Psoas muscle (tissue), 8 donors: ENCODE data around the gene CCR9. TPM values are rescaled to one million over a fixed set of nuclear protein-coding genes. Genes with fewer than 3 reads are reported as not detected.
"Not testable (repeated sequence)": the region's sequence is repeated elsewhere in the genome, so short reads cannot be mapped to it uniquely, and the experiment has no call there.

ENCODE experiments used
- ATAC-seq, 4 donors: fragments of 200-7000 bp; cut with Tn5 transposase; one replicate each; pipeline ENCODE4 v1.9.1; 2020; ENCODE audit warnings: moderate library complexity in 3 of 4, mild to moderate bottlenecking in 2 of 4
- DNase-seq, 2 donors: peaks; one replicate each; pipeline ENCODE4 v3.0.0-alpha.2; 2020
- H3K27ac ChIP-seq: fragments of 200-600 bp; one replicate; pipeline ENCODE4 v1.8.0; 2022
- H3K27me3 ChIP-seq, 3 donors: fragments of 200-600 bp in 1 of 3; one replicate each; pipeline versions ENCODE4 v1.6.1 to v1.8.0; 2013 to 2022; ENCODE audit warnings: low read length in 2 of 3, mild to moderate bottlenecking in 2 of 3, moderate library complexity in 1 of 3; ENCODE audit not compliant: insufficient read depth in 3 of 3
- H3K36me3 ChIP-seq, 2 donors: fragments of 200-600 bp in 1 of 2; one replicate each; pipeline versions ENCODE4 v1.6.1 to v1.8.0; 2013 to 2022; ENCODE audit warnings: low read depth in 1 of 2, mild to moderate bottlenecking in 1 of 2, moderate library complexity in 1 of 2; ENCODE audit not compliant: insufficient read depth in 1 of 2
- H3K4me1 ChIP-seq: fragments of 200-600 bp; one replicate; pipeline ENCODE4 v1.8.0; 2022
- H3K4me3 ChIP-seq: fragments of 200-600 bp; one replicate; pipeline ENCODE4 v1.8.0; 2022; ENCODE audit warnings: mild to moderate bottlenecking
- H3K9me3 ChIP-seq: fragments of 200-600 bp; one replicate; pipeline ENCODE4 v1.8.0; 2022
- WGBS, 3 donors: extraction: QIAGEN DNeasy Blood & Tissue Kit; methylation state at CpG; one replicate each; pipeline versions ENCODE4 v1.1.6 to v1.1.7; 2013; 5-methylcytosine and 5-hydroxymethylcytosine counted together
- intact Hi-C, 2 donors: fragments of 100-400 bp; cut with DNase I; formaldehyde crosslinking; loops; one replicate each; pipeline versions ENCODE4 v1.11.0 to v1.14.2; 2022
- polyA plus RNA-seq, 3 donors: library from polyadenylated mRNA; stranded (reverse); fragments of 200-250 nt; gene quantifications; one replicate each; pipeline ENCODE4 v1.2.3, GENCODE V29; 2013
- total RNA-seq, 4 donors: library from RNA; stranded (reverse); fragmentation: NEBNext Ultra II Directional in 2 of 4; extraction: Animal tissue kit (Norgen Biotek cat#: 25700) in 2 of 4; gene quantifications; one replicate each; pipeline versions ENCODE4 v1.2.1 to v1.2.4, GENCODE V29; 2021 to 2023
- TF ChIP-seq, protein P1 (sequence below): fragments of 200-600 bp; IDR thresholded peaks from one replicate; pipeline ENCODE4 v1.8.0; 2022; ENCODE audit warnings: antibody characterized with exemption
- donor health status: healthy with polysubstance abuse.
- donor health status: DM: no; HTN: no; CAD: no; lungs with moderate emphysema.
- donor health status: Bipolar disorder and iron deficiency.
- donor health status: healthy.
- donor health status: DM: yes; HTN: yes; CAD: no.
- donor health status: DM: no; HTN: no; CAD: no.
- donor health status: DM: no; HTN: no; CAD: no.
- donor health status: DM: yes; HTN: yes; CAD: no.

The CCR9 gene
- total and polyA plus RNA-seq, 7 donors: 0.03 TPM; not detected in 6

DNA sequence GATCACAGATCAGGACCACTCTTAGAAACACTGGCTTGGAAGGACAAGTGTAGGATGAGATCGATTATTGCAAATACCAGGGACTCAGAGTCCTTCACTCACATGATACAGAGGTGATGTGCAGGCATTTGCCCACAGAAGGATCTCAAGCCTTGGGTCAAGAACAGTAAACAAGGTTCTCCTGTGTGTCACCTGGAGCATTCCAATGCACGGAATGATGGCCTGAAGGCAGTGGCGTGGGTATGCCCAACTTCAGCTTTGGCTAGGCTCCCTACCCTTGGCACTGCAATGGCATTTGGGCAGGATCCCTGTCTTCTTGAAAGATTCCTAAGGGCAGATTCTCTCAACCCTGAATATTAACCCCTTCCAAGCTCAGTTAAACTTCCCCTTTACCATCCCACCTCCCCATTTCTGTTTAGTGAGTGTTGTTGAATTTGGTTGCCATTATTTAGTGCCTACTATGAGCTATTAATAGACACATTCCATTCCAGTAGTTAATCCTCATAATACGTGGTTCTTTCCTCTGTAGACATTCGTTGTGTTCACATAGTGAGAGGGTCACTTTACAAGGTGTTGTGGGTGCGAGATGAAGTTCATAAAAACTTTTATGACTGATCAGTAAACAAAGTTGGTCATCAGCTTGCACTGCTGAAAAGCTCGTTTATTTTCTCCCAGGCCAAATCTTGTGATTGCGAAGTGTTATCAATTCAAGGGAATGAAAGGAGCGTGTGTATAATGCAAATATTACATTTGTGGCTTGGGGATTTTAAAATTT lies 43.3 kb upstream of the CCR9 start:
- intact Hi-C loops: loop anchor here in 1 of 2 donors (5.0 kb wide), 1 partner anchor 234 kb away; no protein-coding TSS in a partner anchor
- no peak for ATAC-seq
- TF ChIP-seq, protein P1, sequence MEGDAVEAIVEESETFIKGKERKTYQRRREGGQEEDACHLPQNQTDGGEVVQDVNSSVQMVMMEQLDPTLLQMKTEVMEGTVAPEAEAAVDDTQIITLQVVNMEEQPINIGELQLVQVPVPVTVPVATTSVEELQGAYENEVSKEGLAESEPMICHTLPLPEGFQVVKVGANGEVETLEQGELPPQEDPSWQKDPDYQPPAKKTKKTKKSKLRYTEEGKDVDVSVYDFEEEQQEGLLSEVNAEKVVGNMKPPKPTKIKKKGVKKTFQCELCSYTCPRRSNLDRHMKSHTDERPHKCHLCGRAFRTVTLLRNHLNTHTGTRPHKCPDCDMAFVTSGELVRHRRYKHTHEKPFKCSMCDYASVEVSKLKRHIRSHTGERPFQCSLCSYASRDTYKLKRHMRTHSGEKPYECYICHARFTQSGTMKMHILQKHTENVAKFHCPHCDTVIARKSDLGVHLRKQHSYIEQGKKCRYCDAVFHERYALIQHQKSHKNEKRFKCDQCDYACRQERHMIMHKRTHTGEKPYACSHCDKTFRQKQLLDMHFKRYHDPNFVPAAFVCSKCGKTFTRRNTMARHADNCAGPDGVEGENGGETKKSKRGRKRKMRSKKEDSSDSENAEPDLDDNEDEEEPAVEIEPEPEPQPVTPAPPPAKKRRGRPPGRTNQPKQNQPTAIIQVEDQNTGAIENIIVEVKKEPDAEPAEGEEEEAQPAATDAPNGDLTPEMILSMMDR: no peak

DNA sequence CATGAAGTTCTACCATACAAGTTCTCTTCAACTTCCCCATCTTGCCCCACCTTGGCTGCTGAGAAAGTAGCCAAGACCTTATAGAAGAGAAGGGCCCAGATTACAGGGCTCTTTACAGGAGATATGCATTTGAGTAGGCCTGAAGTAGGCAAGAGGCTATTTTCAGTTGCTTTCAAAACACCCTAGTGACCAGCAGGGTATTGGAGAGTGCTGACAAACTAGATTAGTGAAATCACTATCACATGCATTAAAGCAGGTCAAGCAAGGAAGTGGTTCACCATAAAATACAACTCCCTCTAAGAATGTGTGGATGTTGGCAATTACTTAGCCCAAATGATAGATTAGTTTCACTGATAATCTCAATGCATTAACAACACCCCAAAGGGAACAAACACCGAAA lies 41.7 kb upstream of the CCR9 start:
- TF ChIP-seq, protein P1: no peak
- ATAC-seq (no peak), DNase-seq (no peak)
- intact Hi-C loops: loop anchor here in 1 of 2 donors (5.0 kb wide), 1 partner anchor 233 kb away; no protein-coding TSS in a partner anchor
- no peak overlapping the region for H3K27ac ChIP-seq
- no peaks in the 10 kb centered on the region for H3K27me3 ChIP-seq
- H3K4me1 ChIP-seq: peaks cover 15% of the 10 kb centered on the region
- WGBS, 3 donors: 94 to 97% (median 95%) methylated on average over 1 of the region's 1 CpG
- no peaks in the 10 kb centered on the region for H3K9me3 ChIP-seq
- H3K36me3 ChIP-seq: no peaks in the 10 kb centered on the region
- H3K4me3 ChIP-seq: no peak overlapping the region

More for the DNA sequence above, 43.3 kb upstream of the CCR9 start:
- H3K9me3 ChIP-seq: no peaks in the 10 kb centered on the region
- no peak for DNase-seq
- H3K27ac ChIP-seq: no peak overlapping the region
- no peaks in the 10 kb centered on the region for H3K36me3 ChIP-seq
- no peak overlapping the region for H3K4me3 ChIP-seq
- WGBS, 3 donors: 65 to 71% (median 67%) methylated on average over 9 of the region's 9 CpGs
- H3K4me1 ChIP-seq: peaks cover 9% of the 10 kb centered on the region
- H3K27me3 ChIP-seq: no peaks in the 10 kb centered on the region

DNA sequence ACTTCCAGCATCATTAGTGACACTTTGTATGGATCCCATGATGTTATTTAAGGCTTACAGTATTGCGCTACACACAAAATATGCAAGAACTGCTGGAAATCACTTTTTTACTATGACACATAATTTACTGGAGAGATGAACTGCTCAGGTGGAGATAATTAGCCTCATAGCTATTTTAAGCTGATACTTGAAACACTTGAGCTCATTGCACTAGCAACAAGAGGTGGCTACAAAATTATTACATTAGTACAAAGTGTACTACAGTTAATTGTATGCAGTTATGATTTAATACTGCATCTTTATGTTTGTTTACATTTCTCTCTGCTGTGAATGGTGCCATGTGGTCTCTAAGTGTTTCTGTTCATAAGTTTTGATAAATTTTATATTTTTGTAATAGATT lies 38.0 kb upstream of the CCR9 start:
- intact Hi-C loops: no loop called here

DNA sequence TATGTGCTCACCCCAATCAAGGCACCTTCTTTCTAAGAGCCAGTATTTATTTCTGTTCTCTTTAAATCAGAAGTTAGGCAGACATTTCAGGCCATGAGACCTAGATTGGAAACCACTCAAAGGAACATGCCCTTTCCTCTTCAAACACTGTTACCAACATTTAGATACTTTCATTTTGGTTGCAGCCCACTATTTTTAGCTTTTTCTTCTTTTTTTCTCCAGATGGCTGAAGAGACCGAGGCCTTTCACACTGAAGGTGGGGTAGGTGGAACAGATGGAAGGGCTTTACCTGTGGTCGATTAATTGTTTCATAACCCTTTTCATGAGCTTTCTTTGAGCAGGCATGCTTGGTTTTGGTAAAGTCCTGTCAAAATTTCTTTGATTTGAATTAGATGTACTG lies 33.5 kb upstream of the CCR9 start:
- TF ChIP-seq, protein P1: no peak
- WGBS, 3 donors: 78 to 85% (median 85%) methylated on average over 2 of the region's 2 CpGs

More for the DNA sequence above, 38.0 kb upstream of the CCR9 start:
- Histone ChIP-seq H3K27ac (no peak overlapping the region), H3K36me3 (no peaks in the 10 kb centered on the region), H3K4me1 (peaks cover 6% of the 10 kb centered on the region), H3K27me3 (no peaks in the 10 kb centered on the region), H3K4me3 (no peak overlapping the region), H3K9me3 (no peaks in the 10 kb centered on the region)
- no peak for ATAC-seq
- no peak for DNase-seq
- TF ChIP-seq, protein P1: no peak
- WGBS, 3 donors: 43 to 95% (median 94%) methylated on average over 1 of the region's 1 CpG

DNA sequence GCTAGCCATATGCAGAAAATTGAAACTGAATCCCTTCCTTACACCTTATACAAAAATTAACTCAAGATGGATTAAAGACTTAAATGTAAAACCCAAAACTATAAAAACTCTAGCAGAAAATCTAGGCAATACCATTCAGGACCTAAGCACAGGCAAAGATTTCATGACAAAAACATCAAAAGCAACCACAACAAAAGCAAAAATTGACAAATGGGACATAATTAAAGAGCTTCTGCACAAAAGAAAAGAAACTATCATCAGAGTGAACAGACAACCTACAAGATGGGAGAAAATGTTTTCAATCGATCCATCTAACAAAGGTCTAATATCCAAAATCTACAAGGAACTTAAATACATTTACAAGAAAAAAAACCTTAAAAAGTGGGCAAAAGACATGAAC lies 30.0 kb upstream of the CCR9 start:
- DNase-seq, H3K4me3 ChIP-seq, ATAC-seq, intact Hi-C loops, H3K27ac ChIP-seq, H3K27me3 ChIP-seq, H3K4me1 ChIP-seq, H3K9me3 ChIP-seq, H3K36me3 ChIP-seq: not testable (repeated sequence)
- WGBS, 3 donors: 97 to 98% (median 97%) methylated on average over 1 of the region's 1 CpG

More for the DNA sequence above, 33.5 kb upstream of the CCR9 start:
- ATAC-seq (no peak), DNase-seq (no peak)
- peaks cover 6% of the 10 kb centered on the region for H3K4me1 ChIP-seq
- H3K27me3 ChIP-seq: no peaks in the 10 kb centered on the region
- H3K36me3 ChIP-seq: no peaks in the 10 kb centered on the region
- intact Hi-C loops: no loop called here
- H3K4me3 ChIP-seq: no peak overlapping the region
- H3K9me3 ChIP-seq: peaks cover 5% of the 10 kb centered on the region
- no peak overlapping the region for H3K27ac ChIP-seq

DNA sequence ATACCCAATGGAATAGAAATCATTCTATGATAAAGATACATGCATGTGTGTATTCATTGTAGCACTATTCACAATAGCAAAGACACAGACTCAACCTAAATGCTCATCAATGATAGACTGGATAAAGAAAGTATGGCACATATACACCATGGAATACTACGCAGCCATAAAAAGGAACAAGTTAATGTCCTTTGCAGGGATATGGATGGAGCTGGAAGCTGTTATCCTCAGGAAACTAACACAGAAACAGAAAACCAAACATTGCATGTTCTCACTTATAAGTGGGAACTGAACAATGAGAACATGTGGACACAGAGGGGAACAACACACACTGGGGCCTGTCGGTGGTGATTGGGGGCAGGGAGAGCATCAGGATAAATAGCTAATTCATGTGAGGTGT lies 29.3 kb upstream of the CCR9 start:
- H3K36me3 ChIP-seq, DNase-seq, H3K27ac ChIP-seq, H3K4me1 ChIP-seq, H3K27me3 ChIP-seq, H3K9me3 ChIP-seq, intact Hi-C loops, ATAC-seq, H3K4me3 ChIP-seq: not testable (repeated sequence)
- WGBS, 3 donors: 81 to 87% (median 83%) methylated on average over 2 of the region's 2 CpGs
